GM10847 (cell line): ENCODE data around the gene MGLL.

Source experiments
- POLR2A ChIP-seq: IDR thresholded peaks from 2 replicates; pipeline ENCODE4 v1.6.1; 2011; ENCODE audit not compliant: insufficient read length; ENCODE audit errors: extremely low read depth

MGLL gene

DNA sequence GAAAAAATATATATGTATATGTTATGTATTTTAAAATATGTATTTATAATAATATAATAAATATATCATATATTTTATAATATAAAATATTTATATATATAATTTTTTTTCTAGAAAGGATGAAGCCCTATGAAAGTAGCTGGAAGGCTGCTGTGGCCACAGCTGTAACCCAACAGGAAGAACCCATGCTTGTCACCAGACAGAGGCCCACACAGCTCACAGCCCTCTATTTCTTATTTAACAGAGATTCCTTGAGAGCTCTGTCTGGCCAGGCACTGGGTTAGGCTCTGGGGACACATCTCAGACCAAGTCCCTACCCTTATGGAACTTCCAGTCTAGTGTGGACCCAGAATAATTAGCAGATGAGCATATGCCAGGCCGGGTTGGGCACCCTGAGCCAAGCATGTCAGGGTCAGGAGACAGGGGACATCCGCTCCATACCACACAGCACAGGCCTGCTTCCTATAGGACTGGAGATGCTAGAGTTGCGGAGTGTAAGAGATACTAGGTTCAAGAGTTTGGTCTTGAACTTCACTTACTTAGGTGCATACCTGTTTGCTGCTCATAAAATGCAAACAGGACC, 20.5 kb downstream of the MGLL start:
- TF ChIP-seq POLR2A: no peak

DNA sequence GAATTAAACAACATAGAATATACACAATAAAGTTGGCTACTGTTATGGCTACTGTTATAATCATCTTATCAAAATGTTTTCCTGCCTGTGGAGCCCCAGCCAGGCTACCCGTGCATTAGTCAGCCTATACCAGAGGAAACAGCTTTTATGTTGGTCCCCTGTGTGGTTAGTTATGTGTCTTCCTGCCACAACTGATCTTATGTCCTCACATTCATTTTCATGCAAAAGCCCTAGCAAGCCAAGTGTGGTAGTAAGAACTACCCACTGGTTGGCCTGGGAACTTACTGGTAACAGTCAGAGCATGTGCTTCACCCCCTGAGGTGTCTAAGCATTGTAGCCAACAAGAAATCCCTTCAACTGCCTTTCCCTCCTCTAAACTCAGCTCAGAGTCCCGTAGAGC, 21.8 kb downstream of the MGLL start:
- TF ChIP-seq POLR2A: no peak

- TF ChIP-seq POLR2A: no peak
Measured at GRCh38 chr3:127799476-127800222, 22.7 kb downstream of the MGLL start.

GRCh38 chr3:127798716-127799115, 23.6 kb downstream of the MGLL start:
- no peak for TF ChIP-seq POLR2A

DNA sequence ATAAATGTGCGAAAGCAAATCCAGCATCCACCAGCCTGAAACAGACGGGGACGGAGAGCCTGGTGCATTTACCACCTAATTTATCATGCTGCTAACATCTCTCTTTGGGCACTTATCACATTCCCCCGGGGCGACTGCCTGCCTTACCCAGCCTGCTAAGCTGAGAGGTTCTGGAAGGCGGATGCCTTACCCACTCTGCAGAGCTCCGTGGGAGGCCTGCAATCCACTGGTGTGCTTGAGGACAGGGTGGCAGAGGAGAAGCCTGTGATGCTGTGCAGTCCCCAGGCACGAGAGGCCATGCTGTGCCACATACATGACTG, 25.5 kb downstream of the MGLL start:
- TF ChIP-seq POLR2A: no peak

DNA sequence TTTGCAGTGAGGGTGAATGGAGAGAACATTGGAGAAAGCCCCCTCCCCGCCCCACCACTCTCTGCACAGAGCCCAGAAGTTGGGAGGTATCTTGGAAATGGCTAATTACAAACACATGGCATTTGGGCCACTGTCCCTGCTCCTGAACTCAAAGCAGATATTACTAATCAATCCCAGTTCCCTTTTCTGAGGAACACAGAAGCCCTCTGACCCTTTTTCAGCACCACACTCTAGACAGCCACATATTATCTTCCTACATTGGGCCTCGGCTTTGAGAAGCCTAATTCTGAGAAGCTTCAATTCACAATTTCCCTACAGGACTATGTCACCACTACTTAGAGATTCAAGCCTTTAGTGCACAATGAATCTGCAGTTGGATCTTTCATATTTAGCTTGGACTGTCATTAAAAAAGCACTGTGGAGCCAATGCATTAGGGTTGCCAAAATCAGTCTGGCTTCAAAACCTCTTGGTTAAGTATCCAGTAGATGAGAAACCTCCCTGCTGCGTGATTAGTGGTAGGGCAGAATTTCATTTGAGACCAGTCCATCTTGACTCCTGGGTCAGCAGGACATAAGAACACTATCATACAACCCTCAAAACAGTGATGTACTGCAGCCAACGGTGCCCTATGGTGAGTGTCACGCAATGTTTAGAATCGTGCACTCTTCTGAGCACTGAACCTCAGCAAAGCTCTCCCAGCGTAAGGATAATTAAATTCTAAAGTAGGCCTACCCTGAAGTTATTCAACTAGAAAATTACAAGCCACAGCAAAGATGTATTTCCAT, 26.1 kb downstream of the MGLL start:
- no peak for TF ChIP-seq POLR2A

DNA sequence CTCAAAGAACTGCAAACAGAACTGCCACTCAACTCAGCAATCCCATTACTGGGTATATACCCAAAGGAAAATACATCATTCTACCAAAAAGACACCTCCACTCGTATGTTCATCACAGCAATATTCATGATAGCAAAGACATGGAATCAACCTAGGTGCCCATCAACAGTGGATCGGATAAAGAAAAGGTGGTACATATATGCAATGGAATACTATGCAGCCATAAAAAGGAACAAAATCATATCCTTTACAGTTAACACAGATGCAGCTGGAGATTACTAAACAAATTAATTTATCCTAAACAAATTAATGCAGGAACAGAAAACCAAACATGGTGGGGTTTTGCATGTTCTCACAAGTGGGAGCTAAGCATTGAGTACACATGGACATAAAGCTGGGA, 27.3 kb downstream of the MGLL start:
- no peak for TF ChIP-seq POLR2A

- TF ChIP-seq POLR2A: no peak
Measured at GRCh38 chr3:127794402-127794801, 27.9 kb downstream of the MGLL start.

DNA sequence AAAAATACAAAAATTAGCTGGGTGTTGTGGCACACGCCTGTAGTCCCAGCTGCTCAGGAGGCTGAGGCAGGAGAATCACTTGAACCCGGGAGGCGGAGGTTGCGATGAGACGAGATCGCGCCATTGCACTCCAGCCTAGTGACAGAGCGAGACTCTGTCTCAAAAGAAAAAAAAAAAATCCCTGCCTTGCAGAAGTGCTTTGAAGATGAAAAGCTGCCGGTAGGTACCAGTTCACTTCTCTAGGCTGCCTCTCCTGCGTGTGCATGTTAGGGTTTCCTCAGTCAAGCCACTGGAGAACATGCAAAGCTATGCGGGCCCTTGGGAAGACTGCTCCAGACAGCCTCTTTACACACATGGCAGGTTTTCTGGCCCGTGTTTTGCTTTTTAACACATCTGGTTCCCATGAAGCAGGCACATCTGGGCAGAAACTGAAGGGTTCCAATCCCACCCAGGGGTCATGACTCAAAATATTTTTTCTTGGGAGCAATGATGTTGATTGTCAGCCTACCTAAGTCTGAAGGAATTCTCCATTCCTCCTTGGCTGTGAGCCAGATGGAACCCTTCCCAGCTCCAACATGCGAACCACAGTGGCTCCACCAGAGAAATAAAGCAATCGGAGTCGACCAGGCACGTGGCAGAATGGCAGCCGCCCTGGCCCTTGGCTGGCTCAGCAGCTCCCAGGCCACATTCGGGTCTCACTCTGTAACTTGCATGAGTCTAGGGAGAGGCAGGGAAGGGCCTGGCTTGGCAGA, 29.6 kb downstream of the MGLL start:
- no peak for TF ChIP-seq POLR2A

DNA sequence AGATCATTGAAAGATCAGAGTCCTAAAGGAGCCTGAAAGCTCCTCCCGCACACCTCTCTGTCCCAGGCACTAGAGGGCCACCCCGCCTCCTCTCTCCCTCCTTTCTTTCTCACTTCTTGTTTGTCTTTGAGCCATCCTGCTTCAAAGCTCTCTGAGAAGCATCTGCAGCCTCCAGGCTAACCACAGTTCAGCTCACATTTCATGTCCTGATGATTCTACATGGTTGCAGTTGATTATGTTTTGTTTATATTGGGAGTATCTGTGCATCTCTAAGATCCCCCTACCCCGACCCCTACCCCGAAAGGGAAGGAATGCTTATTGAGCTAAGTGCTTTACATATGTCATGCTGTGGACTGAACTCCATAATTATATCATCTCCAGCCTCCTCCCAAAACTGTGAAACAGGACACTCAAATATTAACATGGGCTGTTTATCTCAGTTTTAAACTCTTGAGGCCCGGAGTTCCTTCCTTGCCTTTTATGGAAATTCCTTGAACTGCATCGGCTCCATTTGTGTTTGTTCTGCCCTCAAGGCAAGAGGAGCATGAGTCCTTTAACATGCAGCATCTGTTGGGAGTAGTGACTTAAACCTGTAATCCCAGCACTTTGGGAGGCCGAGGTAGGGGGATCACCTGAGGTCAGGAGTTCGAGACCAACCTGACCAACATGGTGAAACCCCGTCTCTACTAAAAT, 30.9 kb downstream of the MGLL start:
- TF ChIP-seq POLR2A: no peak

GRCh38 chr3:127790882-127791183, 31.5 kb downstream of the MGLL start:
- no peak for TF ChIP-seq POLR2A

DNA sequence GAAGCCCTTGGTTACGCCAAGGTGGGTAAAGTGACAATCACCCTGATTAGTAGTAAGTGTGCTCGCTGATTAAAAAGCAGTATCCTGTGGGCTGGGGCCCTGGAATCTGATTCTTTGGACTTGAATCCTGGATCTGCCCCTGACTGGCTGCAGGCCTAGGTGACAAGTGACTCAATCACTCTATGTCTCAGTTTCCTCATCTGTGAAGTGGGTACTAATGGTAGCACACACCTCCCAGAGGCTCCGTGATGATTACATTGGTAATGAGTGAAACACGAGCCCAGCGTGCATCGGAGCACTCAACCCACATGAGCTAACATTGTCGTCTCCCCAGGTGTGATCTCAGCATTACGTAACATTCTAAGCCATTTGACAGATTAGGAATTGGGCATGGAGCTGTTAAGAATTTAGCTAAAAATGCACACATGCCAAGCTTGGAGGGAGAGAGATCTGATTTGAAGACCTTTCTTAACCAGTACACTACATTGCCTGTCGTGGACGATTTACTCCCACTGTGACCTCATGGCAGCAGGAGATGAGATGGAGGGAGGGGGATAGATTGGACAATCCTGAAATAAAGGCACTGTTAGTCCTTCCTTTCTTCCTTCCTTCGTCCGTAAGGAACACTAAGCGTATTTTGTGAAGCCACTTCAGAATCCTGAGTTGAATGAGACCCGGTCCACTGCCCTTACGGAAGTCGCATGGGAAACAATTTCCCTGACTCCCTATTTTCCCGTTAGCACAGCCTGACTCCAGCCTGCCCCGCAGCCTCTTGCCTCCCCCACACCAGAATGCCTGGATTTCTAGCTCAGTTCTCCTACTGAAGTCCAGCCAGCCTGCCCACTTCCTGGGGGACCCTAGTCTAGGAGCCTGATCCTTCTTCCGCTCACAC, 32.1 kb downstream of the MGLL start:
- no peak for TF ChIP-seq POLR2A

DNA sequence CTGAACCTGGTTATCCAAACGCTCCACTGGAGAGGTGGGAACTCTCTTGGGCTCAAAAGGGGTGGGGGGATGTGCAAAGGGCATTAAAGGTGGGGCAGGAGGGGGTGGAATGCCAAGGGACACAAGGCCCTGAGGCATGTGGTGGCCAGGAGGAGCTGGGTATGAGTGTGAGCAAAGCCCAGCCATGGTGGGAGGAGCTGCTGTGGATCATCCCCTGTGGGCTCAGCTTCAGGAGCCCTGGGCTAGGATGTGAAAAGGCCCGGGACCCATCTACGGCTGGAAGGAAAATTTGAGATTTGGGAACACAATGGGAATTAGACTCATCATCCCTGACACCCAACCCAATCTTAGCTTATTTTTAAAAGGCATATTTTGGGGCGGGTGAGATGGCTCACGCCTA, 33.3 kb downstream of the MGLL start:
- no peak for TF ChIP-seq POLR2A

DNA sequence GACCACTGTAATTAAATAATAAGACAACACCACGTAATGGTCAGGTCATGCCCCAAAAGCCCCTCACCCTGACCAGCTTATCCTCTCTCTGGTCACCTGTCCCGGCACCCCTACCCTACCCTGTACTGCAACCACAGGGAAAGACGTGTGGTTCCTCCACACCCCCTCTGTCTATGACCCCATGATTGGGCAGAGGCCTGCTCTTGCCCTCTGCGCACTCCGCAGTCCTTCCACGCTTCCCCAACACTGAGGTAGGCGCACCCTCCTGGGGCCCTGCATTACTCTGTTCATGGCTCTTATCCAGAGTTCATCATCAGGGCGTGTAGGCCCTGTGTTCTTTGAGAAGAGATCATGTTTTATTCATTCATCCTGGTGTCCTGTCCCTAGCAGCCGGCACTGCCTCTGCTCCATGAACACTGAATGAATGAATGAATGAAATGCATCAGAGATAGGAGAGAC, 33.8 kb downstream of the MGLL start:
- TF ChIP-seq POLR2A: no peak

DNA sequence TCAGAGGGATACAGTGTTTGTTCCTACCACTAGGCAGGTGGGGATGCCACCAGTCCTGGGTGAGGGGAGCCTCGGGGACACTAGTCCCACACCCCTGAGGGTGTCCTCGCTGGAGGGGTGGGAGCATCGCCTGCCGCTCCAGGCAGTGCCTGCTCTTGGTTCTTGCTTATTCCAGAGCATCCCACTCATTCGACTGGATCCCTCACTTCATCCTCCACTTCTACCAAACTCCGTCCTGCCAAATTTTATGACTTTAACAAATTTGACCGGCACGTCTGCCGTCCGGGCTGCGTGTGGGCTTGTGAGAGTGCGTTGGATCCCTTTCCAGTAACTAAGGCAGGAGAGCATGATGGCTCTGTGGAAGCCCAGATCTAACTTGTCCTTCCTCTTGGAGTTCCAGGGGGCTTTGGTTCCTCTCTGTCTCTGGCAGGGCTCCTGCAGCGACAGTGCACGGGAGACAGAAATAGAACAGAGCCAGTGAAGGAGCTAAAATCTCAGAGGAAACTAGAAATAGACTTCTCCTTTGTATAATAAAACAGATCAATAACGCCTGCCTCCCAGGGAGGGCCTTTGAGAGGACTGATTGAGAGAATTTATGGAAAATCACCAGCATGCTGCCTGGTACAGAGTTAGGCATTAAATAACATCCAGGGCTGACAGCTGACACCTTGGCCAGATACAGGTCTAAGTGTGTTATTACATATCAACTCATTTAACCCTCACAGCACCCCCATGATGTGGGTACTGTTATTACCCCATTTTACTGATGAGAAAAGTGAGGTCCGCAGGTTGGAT, 34.5 kb downstream of the MGLL start:
- TF ChIP-seq POLR2A: no peak
